ENCODE measurements around the gene LGALS3BP.

- TF ChIP-seq, protein P1, sequence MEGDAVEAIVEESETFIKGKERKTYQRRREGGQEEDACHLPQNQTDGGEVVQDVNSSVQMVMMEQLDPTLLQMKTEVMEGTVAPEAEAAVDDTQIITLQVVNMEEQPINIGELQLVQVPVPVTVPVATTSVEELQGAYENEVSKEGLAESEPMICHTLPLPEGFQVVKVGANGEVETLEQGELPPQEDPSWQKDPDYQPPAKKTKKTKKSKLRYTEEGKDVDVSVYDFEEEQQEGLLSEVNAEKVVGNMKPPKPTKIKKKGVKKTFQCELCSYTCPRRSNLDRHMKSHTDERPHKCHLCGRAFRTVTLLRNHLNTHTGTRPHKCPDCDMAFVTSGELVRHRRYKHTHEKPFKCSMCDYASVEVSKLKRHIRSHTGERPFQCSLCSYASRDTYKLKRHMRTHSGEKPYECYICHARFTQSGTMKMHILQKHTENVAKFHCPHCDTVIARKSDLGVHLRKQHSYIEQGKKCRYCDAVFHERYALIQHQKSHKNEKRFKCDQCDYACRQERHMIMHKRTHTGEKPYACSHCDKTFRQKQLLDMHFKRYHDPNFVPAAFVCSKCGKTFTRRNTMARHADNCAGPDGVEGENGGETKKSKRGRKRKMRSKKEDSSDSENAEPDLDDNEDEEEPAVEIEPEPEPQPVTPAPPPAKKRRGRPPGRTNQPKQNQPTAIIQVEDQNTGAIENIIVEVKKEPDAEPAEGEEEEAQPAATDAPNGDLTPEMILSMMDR (IDR thresholded peaks at IDR 0.05; ENCODE audit: insufficient read depth, low read length), result no peak
- no peak for TF ChIP-seq SPI1 (IDR thresholded peaks at IDR 0.05; ENCODE audit: borderline replicate concordance, low read depth)
- TF ChIP-seq REST (IDR thresholded peaks at IDR 0.05; ENCODE audit: insufficient replicate concordance, low read depth), result no peak
Observed at GRCh38 chr17:79017546-79018369, 38.0 kb upstream of the LGALS3BP start.

Data from HL-60 (cell line).